ENCODE results near the gene MYL4.
"Not testable (repeated sequence)": the region's sequence is repeated elsewhere in the genome, so short reads cannot be mapped to it uniquely, and the experiment has no call there.

Gene MYL4

DNA sequence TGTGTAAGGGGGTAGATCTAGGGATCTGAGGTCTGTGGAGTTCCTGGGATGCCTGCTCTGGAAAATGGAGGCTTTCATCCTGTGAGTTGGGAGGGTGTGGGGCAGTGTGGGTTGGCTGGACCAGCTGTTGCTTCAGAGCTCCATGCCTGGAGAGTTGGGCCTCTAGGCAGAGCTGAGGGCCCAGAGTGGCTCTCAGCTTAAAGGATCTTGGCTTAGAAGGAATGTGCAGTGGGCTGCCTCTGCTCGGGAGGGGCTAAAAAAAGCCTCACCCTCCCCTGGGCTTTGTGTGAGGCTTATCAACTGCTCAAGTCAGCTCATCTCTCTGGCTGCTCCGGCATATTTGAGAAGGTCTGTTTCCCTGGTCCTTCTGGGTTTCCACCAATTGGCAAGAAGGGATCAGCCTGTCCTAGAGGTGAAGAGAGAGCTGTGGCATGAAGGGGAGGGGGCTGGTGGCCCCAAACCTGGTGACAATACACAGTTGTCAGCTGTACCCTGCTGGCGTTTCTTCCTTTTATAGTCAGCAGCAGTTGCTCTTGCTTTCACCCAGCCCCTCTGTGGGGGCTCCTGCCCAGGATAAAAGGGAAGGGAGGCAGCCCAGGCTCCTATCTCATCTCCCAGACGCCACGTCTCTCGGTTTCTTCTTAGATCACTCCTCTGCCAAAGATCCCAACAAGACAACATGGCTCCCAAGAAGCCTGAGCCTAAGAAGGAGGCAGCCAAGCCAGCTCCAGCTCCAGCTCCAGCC is at the start of gene MYL4:
TSS of gene MYL4 (plus strand) at position 605 of the 745 bp plus-strand sequence. CDS start at position 680, 75 bp downstream.
- DNase-seq, result peak; percentile 92

DNA sequence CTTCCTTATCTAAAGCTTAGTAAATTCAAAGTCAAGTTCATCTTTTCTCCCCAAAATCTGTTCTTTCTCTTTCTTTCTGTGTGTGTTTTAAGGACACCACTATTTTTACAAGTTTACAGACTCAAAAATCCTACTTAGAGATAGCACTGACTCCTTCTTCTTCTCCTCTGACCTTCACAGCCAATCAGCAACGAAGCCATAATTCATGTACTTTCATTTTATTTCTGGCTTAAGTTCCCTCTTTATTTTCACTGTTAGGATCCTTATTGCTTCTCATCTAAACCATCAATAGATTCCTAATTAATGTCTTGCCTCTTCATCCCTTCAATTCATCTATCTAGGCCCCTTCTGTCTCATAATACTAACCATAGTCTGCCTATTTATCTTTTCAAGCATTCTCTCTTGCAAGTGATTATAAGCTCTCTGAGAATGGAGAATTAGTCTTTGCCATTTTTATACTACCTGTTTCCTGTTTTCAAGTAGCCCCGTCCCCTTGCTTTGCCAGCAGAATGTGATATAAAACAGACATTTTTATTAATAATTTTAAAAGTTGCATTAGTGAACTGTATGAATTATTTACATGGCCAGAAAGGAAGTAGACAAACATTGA is 47.0 kb upstream of the MYL4 start:
- DNase-seq, result no peak

DNA sequence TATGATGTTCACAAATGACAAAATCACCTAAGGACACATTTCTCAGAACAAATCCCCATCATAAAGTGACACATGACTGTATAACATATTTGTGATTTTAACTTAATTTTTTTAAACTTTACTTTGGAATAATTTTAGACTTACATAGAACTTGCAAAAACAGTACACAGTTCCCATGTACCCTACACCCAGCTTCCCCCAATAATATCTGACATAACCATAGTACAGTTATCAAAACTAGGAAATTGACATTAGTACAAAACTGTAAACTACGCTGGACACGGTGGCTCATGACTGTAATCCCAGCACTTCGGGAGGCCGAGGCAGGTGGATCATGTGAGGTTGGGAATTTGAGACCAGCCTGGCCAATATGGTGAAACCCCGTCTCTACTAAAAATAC is 44.9 kb upstream of the MYL4 start:
- DNase-seq, result no peak

DNA sequence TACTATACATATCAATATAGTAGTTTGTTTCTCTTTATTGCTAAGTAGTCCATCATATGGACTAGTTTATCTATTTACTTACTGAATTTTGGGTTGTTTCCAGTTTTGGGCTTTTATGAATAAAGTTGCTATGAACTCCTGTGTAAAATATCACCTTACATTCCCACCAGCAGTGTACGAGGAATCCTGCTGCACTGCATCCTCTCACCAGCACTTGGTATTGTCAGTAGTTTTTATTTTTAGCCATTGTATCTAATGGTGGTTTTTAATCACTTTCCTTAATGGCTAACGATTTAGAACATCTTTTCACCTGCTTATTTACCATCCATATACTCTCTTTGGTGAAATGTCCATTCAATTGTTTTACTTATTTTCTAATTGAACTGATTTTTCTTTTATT is 44.0 kb upstream of the MYL4 start:
- DNase-seq, result no peak

DNA sequence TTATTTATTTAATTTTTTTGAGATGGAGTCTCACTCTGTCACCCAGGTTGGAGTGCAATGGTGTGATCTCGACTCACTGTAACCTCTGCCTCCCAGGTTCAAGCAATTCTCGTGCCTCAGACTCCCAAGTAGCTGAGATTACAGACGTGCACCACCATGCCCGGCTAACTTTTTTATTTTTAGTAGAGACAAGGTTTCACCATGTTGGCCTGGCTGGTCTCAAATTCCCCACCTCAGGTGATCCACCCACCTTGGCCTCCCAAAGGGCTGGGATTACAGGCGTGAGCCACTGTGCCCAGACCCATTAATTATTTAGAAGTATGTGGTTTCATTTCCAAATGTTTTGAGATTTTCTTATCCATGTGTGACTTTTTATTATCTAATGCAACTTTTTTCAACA is 42.3 kb upstream of the MYL4 start:
- not testable (repeated sequence) for DNase-seq

DNA sequence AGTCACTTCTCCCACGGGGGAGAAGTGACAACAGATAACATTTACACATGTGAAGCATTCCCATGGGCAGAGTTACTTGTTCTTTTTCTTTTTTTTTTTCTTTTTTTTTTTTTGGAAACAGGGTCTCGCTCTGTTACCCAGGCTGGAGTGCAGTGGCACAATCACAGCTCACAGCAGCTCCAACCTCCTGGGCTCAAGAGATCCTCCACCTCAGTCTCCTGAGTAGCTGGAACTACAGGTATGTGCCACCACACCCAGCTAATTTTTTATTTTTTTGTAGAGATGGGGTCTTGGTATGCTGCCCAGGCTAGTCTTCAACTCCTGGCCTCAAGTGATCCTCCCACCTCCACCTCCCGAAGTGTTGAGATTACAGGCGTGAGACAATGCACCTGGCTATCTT is 40.3 kb upstream of the MYL4 start:
- not testable (repeated sequence) for DNase-seq

DNA sequence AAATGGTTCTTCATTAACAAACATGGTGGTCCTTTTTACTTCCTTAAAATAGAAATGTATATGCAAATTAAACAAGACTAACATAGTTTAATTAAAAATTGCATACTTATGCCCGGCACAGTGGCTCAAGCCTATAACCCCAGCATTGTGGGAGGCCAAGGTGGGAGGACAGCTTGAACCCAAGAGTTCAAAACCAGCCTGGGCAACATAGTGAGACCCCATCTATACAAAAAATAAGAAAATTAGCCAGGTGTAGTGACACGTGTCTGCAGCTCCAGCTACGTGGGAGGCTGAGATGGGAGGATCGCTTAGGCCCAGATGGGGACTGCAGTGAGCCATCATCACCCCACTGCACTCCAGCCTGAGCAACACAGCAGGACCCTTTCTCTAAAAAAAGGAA is 38.4 kb upstream of the MYL4 start:
- no peak for DNase-seq

DNA sequence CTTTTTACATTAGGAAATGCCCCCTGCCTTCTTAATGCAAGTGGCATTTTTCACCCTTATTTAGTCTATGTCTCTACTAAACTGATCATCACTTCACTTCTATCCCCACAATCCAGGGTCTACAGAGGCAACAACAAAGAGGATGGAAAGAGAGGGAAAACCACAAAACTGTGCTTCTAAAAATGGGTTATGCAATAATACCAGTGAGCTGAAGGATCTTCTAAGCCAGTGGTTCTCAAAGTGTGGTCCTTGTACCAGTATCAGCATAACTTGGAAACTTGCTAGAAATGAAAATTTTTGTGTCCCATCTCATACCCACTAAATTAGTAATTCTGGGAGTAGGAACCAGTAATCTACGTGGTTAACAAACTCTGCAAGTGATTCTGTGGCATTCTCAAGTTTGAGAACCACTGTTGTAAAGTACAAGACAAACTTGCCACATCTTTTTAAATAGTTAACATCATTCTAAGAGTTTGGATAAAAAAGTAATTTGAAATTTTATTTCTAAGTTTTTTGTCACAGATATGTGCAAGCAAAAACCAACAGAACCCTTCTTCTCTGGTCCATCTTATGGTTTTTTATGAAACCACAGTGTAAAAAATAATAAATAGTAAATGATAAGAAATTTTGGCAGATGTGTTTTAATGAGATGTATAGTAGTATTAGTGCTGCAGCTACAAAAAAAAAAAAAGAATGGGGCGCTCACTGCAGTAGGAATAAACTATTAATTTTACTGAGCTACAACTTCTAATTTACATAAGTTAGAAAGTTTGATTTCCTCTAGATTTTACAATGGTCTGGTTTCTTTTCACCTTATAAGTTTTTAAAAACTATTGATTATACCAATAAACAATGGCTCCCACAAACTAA is 36.2 kb upstream of the MYL4 start:
- no peak for DNase-seq

DNA sequence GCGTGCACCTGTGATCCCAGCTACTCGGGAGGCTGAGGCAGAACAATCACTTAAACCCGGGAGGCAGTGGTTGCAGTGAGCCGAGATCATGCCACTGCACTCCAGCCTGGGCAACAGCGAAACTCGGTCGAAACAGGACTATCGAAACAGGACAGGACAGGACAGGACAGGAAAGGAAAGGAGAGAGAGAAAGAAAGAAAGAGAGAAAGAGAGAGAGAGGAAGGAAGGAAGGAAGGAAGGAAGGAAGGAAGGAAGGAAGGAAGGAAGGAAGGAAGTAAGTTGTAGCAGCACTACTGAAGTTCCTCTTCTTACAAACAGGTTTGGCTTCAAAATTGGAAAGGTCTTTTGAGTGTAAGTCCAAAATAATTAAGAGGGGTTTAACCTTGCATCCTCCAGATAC is 34.3 kb upstream of the MYL4 start:
- not testable (repeated sequence) for DNase-seq

DNA sequence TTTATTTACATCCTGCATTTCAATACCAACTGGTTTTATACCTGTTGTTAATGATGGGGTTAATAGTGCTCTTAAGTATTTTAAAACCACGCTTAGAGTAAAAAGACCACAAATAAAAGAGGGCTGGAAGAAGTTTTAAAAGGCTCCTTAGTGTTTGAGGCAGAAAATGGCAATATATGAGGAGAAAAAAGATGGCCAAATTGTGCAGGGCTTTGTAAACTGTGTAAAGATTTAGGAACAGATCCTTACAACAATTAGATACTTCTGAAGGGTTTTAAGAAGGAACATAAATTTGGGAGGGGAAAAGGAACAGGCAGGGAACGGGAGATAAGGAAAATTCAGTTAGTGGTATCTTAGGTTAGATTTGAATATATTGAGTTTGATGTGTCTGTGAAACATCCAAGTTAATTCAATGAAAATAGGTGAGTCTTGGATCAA is 32.7 kb upstream of the MYL4 start:
- no peak for DNase-seq

DNA sequence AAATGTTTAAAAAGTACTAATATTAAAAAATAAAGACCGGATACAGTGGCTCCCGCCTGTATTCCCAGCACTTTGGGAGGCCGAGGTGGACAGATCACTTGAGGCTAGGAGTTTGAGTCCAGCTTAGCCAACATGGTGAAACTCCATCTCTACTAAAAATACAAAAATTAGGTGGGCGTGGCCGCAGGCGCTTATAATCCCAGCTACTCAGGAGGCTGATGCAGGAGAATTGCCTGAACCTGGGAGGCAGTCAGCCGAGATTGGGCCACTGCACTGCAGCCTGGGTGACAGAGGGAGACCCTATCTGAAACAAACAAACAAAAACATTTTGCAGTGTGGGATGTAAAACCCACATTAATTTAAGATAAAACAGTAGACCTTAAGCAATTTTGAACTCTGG is 31.9 kb upstream of the MYL4 start:
- DNase-seq, result no peak

DNA sequence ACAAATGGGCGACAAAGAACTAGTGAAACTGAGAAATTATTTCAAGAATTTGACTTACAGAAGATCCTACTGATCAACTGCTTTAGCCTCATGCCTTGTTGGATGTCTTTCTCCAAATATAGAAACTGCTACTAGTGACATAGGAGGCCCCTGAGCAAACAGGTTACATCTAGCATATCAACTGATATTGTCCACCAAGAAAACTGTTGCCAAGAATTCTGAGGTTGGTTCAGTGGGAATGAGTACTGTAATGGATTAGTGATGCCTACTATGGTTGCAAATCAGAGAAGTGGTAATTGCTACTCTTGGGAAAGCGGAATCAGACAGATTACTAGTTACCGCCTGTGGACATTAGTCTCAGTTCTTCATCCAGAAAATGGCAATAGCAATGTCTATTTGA is 30.0 kb upstream of the MYL4 start:
- no peak for DNase-seq

DNA sequence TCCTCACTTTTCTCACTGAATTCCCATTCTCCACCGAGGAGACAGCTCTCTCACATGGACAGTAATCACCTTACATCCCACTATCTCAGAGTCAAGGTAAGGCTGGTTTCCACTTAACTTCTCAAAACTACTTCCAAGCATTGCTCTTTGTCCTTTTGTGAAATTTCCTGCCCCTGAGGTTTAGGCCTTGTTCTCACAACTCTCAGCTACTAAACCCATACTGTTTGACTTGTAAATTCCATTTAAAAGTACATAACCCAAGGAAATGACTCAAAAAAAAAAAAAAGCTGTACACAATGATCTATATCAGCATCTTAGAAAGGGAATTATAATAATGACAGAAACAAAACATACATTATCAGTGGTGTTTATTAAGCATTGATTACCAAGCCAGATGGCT is 28.8 kb upstream of the MYL4 start:
- no peak for DNase-seq

DNA sequence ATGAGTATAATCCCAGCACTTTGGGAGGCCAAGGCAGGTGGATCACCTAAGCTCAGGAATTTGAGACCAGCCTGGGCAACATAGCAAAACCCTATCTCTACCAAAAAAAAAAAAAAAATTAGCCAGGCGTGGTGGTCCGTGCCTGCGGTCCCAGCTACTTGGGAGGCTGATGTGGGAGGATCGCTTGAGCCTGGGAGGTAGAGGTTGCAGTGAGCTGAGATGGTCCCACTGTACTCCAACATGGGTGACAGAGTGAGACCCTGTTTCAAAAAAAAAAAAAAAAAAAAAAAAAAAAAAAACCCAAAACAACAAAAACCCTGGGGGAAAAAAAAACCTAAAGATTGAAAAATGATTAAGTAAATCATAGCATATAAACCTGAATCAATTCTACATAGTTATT is 28.2 kb upstream of the MYL4 start:
- DNase-seq, result not testable (repeated sequence)

DNA sequence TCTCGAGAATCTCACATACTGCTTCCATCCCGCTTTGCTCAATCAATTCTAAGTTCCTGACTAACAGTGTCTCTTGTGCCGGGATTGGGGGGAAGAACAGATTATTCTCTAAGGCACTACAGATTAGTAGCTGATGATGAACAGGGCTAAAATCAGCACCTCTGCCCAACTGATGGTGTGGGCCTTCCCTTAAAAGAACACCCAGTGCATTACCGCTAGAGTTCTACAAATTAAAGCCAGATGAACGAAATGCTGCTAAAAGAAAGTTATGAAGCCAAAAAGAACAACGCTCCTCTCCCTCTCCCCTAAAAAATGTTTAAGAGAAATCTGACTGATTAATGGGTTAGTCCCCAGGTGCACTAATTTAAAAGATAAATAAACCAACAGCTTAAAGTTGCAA is 24.5 kb upstream of the MYL4 start:
- DNase-seq, result no peak

DNA sequence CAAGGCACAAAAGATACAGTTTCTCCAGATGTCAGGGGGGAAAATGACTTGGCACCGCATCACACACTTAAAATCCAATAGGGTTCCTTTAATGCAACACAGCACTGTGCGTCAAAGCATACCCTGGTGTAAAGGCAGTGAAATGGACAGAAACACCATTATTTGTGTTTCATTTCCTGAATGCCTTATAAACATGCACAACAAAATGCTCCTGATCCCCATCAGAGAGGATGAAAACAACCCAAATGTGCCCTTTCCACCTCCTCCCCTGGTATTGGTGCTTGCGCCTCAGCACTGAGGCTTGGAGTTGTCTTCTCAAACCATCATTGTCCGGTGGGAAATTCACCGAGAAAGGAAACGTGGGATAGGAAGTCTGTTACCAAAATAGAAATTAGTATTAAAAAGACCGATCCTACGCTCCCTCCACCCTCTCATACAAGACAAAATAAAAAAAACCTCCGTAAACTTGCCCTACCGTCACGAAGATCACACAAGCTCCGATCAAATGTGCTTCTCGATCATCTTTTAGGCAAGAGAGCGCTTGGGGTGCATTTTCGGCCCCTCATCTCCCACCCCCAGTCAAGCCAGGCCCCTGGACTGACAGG is 20.8 kb upstream of the MYL4 start:
- DNase-seq, result peak; percentile 51

DNA sequence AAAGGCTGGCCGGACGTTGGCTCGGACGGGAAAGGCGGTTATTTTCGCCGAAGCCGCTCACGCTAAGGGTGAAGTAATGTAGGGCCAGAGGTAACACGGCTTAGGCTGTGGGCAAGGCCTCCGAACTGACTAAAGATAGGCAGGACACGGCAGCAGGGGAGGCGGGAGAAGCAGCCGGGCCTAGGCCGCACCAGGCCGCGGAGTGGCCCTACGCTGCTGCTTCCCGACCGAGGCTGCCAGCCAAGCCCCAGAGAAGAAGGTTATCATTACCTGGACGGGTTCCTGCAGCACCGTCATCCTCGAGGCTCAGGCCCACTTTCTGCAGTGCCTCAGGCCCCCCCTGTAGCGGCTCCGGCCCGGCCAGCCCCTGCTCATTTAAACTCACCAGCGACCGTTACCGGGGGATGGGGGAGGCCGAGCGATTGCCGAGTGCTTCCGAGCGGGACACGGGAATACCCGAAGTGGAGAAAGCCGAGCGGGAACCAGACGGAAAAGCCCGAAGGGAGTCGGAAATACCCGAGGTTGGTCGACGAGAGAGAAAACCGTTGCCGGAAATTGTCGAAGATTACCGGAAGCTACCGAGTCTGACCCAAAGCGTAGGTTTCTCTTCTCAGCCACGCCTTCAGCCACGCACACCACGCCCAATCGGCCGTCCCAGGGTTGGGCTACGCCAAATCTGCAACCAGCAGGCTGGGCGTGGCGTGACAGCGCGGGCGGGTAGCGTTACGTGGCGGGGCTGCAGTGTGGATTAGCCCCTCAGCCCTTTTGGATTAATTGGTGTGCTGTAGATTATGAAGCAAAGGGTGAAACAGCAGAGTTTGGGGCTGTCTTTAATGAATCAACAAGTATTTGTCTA is 20.0 kb upstream of the MYL4 start, which contains the start of gene CDC27:
TSS of gene CDC27 (minus strand) at position 420 of the 856 bp plus-strand sequence. CDS start at position 297, 123 bp downstream.
- peak; percentile 100 for DNase-seq

DNA sequence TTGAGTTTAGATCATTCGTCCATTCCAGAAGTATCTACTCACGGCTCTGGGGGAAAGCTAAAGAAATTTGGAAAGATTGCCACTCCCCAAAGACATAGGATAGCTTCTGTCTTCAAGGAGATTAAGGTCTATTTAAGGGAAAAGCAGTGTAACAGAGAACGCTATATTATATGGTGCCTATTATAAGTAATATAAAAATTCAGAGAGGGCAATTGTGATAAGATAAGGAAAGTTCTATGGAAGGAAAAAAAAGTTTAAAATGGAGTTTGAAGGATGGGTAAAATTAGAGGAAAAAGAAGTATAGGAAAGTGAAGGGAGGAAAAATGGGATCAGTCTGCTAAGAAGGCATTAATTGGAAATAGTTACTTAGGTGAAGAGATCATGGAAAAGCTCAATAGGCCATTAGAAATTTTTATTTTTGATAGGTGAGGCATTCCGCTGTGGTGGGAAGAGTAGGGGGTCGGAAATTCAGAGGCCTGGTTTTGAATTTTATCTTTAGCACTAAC is 19.4 kb upstream of the MYL4 start:
- no peak for DNase-seq

DNA sequence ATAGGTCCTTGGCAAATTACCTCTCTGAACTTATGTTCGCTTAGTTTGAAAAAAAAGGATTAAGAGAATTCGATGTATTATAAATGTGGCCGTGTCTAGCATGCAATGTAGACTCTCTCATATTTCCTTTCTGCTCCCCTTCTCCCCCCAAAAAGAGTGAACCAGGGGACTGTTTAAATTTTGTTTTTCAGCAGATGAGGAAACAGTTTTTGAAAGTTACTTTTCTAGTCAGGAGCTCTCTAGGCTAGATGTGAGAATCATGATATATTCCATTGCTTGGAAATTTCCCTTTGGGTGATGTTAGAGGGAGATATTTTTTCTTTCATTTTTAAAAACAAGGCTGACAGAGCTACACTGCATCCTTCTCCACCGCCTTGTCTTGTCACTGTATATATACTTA is 18.9 kb upstream of the MYL4 start:
- no peak for DNase-seq

DNA sequence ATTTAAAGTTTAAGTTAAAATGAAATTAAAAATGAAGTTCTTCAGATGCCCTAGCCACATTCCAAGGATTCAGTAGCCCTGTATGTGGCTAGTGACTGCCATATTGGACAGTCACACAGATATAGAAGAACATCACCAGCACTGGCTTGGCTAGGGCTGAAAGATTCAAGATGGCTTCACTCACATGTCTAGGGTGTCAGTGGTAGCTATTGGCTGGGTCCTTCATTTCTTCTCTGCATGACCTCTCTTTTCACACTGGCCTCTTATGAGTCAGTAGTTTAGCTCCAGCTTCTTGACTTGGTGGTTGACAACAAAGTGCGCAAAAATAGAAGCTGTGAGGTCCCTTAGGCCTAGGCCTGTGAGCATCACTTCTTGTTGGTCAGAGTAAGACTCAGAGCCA is 18.4 kb upstream of the MYL4 start:
- no peak for DNase-seq

DNA sequence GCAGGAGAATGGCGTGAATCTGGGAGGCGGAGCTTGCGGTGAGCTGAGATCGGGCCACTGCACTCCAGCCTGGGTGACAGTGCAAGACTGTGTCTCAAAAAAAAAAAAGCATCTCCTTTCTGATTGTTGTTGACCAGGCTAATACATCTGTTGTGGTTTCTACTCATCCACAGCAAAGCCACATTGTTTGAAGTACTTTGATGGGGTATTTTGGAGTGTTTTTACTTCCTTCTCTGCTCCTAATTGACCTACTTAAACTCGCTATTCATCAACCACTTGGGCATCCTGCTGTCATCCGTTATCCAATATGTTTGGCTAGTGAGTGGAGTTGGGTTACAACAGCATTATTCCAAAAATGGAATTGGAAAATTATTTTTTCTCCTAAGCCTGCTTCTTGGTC is 16.6 kb upstream of the MYL4 start:
- no peak for DNase-seq

DNA sequence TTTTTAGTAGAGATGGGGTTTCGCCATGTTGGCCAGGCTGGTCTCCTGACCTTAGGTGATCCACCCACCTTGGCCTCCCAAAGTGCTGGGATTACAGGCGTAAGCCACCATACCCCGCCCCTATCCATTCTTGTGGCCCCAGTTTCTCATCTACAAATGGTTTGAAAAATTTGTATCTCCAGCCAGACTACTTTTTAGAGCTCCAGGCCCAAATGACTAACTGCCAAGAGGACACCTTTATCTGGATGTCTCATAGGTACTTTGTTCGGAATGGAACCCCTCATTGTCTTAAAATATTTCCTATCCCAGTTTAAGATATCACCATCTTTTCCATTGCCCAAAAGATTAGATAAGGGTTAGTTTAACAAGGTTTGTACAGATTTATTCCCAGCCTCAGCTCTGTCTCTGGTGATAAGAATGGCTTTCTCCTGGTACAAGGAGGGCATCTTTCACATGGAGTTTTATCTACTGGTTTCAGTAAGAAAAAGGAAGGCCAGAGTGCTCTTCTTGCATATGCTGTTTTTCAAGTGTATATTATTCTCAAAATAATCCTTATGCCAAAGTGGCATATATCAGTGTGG is 15.1 kb upstream of the MYL4 start:
- DNase-seq, result no peak
